GM19238 (cell line): ENCODE measurements around the gene PRR23B.
"Not testable (repeated sequence)": the region's sequence is repeated elsewhere in the genome, so short reads cannot be mapped to it uniquely, and the experiment has no call there.

ENCODE experiments used
- DNase-seq: peaks from one replicate; pipeline ENCODE4 v3.0.0; 2011; ENCODE audit warnings: low spot score; ENCODE audit not compliant: insufficient read length

Gene PRR23B

GRCh38 chr3:139020868-139021234 lies at the start of gene PRR23B:
Gene PRR23B, minus strand, starts transcription at chr3:139020926. Its CDS starts 265 bp downstream, at chr3:139020661.
- no peak for DNase-seq

- no peak for DNase-seq
These were observed 42.2 kb upstream of the PRR23B start for GRCh38 chr3:139062918-139063317.

GRCh38 chr3:139052802-139053600 lies 32.3 kb upstream of the PRR23B start:
- no peak for DNase-seq

GRCh38 chr3:139044366-139045210 lies 23.9 kb upstream of the PRR23B start, which contains the start of gene PRR23C:
Gene PRR23C, minus strand, starts transcription at chr3:139044892. Its CDS starts 272 bp downstream, at chr3:139044620.
- no peak for DNase-seq

- DNase-seq: no peak
These were observed 23.0 kb upstream of the PRR23B start for GRCh38 chr3:139043554-139044365.

GRCh38 chr3:139037478-139037877 lies 16.8 kb upstream of the PRR23B start:
- DNase-seq: no peak

GRCh38 chr3:139032326-139033002 lies 11.7 kb upstream of the PRR23B start:
- DNase-seq: no peak

GRCh38 chr3:139030576-139030975 lies 9.8 kb upstream of the PRR23B start:
- DNase-seq: not testable (repeated sequence)

- DNase-seq: no peak
These were observed 4.2 kb upstream of the PRR23B start for GRCh38 chr3:139024968-139025367.

GRCh38 chr3:139020036-139020867 lies 474 bp downstream of the PRR23B start:
- no peak for DNase-seq

- no peak for DNase-seq
These were observed 4.2 kb downstream of the PRR23B start for GRCh38 chr3:139016430-139017048.

GRCh38 chr3:139006051-139006716 lies 14.5 kb downstream of the PRR23B start, which contains the start of gene PRR23A:
Gene PRR23A, minus strand, starts transcription at chr3:139006268. Its CDS starts 0 bp downstream, at chr3:139006268.
- no peak for DNase-seq

- DNase-seq: no peak
These were observed 15.3 kb downstream of the PRR23B start for GRCh38 chr3:139005356-139005993.

- no peak for DNase-seq
These were observed 25.0 kb downstream of the PRR23B start for GRCh38 chr3:138995706-138996105.

GRCh38 chr3:138987181-138987580 lies 33.5 kb downstream of the PRR23B start:
- DNase-seq: no peak

- DNase-seq: no peak
These were observed 34.8 kb downstream of the PRR23B start for GRCh38 chr3:138985932-138986331.

GRCh38 chr3:138984816-138985215 lies 35.9 kb downstream of the PRR23B start:
- no peak for DNase-seq

- DNase-seq: no peak
These were observed 44.7 kb downstream of the PRR23B start for GRCh38 chr3:138976047-138976446.
